Amniotic stem cell (primary cell): ENCODE results near the gene TMPRSS9.
"Not testable (repeated sequence)": the region's sequence is repeated elsewhere in the genome, so short reads cannot be mapped to it uniquely, and the experiment has no call there.

Experiments
- DNase-seq: peaks from one replicate; lab custom pipeline; 2025; lab: John Stamatoyannopoulos, UW

The TMPRSS9 gene

DNA sequence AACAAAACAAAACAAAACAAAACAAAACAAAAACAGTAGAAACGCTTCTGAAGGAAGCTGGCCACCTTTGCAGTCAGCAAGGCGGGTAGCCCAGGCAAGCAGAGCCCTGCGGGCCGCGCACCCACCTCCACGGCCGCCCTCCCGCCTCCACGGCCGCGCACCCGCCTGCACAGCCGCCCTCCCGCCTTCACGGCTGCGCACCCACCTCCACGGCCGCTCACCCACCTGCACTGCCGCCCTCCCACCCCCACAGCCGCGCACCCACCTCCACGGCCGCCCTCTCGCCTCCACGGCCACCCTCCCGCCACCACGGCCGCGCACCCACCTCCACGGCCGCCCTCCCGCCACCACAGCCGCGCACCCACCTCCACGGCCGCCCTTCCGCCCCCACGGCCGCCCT lies 76.3 kb downstream of the TMPRSS9 start:
- DNase-seq, result no peak

DNA sequence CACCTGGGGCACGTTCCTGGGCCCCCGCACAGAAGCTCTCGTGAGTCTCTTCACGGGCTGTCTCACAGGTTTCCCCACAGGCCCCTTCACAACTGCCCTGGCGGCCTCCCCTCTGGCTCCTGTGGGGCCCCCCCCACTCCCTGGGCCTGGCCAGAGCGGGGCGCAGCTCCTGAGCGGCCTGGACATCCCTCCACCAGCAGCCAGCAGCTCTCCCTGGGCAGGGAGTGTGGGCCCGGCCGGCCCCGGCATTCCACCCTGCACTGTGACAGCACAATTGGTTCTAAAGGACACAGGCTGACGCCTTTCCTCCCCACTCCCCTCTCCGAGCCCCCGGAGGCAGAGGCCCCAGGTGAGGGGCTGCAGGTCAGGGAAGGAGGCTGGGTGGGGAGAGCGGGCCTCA lies 76.9 kb downstream of the TMPRSS9 start:
- DNase-seq, result no peak

DNA sequence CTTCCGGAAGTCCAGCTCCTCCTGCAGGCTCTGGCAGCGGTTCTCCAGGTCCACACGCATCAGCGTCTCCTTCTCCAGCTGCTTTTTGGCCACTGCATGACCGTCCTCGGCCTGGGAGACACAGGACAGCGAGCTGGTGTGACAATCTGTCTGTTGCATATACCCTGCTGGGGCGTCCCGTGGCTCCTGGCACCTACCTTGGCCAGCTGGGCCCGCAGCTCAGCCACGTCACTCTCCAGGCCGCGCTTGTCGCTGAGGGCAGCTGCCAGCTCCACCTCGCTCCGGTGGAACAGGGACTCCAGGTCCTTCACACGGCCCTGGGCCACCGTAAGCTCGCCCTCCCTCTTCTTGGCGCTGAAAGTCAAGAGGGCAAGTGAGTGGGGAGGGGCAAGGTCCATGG lies 78.1 kb downstream of the TMPRSS9 start:
- no peak for DNase-seq

DNA sequence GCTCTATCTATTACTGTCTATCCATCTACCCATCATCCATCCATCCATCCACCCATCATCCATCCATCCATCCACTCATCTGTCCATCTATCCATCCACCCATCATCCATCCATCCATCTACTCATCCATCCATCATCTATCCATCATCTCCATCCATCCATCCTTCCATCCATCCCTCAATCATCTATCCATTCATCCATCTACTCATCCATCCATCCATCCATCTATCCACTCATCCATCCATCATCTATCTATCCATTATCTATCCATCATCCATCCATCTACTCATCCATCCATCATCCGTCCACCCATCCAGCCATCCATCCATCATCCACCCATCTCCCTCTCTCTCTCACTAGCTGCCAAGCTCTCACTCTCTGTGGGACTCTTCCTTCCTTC lies 80.5 kb downstream of the TMPRSS9 start:
- no peak for DNase-seq

DNA sequence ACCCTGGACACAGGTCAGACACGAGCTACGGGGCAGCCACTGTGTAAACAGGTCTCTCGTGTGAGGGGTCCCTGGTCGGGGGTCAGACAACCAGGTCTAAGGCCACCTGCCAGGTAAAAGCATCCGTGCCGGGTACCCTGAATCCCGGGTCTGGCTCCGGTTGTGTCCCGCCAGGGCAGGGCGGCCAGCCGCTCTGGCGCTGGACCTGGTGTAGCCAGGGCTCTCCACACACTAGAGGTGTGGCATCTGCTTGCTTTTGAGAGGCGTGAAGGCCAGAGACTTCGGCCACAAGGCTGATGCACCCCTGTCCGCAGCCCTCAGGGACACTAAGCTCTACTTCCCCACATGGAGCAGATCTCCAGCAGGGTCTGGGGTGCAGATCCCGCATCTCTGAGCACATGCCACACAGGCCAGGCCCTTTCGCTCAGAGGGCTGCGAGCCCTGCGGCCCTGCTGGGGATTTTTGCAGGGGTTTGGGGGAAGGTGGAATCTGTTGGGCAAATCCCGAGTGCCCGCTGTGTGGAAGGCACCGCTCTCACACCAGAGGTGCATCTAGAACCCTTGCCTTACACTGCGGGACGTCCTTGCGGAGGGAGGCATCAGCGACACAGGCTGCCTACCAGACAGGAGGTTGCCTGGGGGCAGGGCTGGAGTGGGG lies 81.2 kb downstream of the TMPRSS9 start:
- DNase-seq, result no peak

DNA sequence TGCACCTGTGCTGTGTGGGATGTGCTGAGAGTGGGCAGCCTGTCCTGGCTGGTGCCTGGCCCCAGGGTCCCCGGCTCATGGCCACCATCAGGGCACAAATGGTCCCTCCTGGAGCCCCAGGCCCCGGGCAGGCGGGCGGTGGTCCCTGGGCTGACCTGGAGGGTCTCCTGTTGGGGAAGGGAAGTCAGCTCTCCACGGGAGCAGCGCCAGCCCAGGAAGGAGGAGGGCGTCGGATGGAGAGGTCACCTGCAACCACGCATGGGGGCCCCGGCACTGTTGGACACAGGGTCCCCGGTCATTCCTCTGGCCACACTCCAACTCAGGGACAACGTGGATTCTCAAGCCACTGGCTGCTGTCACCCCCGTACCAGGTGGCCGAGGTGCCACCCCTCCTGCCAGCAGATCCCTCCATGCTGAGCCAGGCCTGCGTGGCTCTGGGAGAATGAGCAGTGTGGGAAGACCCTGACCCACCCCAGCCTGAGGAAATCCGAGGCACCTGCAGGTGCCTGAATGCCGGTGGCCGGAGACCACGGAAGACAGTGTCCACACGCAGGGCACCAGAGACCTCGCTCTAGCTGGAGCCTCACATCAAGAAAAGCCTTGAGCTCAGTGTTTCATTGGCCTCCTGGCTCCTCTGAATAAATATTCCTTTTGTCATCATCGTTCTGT lies 83.2 kb downstream of the TMPRSS9 start:
- no peak for DNase-seq

DNA sequence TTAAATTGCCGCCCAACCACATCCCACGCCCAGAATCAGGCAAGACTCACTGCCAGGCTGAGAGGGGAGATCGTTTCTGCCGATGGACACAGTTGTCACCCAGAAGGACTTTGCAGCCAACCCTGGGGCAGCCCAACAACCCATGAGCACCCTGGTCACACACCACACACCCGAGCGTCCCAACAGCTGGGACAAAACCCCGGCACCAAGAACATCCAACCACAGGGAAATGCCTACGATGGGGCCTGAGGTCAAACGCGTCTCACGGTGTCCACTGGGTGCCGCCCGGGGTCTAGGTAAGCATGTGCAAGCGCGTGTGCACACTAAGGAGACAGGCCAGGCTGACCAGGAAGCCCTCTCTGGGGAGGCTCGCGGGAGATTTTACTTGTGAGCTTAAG lies 83.7 kb downstream of the TMPRSS9 start:
- no peak for DNase-seq

DNA sequence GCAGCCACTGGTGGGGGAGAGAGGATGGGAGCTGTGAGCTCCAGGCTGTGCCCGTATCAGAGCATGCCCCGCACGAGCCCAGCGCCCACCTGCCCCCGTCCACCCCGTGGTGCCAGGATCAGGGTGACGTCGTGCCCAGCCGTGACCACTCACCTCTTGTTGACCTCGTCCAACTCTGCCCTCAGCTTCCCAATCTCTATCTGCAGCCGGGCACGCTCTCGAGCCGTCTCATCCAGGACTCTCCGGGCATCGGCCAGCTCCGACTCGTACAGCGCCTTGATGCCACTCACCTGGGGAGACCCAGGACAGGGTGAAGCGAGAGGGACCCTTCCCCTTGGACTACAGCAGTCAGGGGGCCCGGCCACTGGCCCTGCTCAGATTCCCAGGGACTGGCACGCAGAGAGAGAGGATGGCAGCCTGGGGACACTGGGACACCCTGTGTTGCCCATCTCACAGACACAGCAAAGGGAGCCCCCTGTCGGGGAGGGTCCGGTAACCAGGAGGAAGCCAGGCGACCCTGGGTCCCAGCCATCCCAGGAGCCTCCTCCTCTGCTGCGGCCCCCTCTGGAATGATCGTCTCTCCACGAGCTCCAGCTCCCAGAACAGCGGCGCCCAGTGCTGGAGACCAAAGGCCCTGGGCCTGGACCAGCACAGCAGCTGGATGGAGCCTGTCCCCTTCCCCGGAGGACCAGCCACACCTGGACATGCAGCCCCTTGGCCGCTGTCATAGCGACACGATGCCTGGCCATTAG lies 84.4 kb downstream of the TMPRSS9 start:
- no peak for DNase-seq

DNA sequence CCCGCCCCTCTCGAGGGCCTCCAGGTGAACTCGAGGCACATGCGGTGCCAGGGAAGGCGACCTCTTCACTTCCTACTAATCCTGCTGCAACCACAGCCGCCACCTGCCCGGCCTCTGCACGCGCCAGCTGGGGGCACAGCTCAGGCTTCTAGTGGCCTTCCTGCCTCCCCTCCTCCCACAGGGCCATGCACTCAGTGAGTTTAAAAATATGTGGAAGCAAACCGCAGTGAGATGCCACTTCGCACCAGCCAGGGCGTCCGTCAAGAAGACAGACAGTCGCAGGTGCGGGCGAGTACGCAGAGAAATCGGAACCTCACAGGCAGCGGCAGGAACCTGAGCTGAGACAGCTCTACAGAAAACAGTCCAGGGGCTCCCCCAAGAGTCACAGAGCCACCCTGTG lies 86.3 kb downstream of the TMPRSS9 start:
- no peak for DNase-seq

DNA sequence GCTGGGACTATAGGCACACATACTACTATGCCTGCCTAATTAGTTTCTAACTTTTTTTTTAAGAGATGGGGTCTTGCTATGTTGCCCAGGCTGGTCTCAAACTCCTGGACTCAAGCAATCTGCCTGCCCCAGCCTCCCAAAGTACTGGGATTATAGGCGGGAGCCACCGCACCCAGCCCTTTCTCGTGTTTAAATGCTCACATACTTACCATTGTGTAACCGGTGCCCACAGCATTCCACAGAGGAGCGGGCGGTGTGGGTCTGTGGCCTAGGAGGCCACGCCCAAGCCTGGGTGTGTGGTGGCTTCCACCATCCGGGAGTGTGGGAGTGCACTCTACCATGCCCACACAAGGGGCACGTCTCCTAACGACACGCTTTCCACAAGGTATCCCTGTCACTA lies 89.0 kb downstream of the TMPRSS9 start:
- no peak for DNase-seq

DNA sequence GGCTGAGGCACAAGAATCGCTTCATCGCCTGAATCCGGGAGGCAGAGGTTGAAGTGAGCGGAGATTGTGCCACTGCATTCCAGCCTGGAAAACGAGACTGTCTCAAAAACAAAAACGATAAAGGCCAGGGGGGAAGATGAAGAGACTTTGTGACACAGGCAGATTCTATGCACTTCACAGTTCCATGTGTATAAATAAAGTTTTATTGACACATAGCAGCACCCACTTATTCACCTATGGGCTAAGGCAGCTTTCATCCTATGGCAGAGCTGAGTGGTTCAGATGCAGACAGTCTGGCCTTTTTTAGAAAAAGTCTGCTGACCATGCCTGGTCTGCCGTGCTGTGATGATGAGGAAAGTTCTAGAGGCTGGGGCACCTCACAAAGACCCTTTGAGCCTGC lies 91.1 kb downstream of the TMPRSS9 start:
- DNase-seq, result no peak

DNA sequence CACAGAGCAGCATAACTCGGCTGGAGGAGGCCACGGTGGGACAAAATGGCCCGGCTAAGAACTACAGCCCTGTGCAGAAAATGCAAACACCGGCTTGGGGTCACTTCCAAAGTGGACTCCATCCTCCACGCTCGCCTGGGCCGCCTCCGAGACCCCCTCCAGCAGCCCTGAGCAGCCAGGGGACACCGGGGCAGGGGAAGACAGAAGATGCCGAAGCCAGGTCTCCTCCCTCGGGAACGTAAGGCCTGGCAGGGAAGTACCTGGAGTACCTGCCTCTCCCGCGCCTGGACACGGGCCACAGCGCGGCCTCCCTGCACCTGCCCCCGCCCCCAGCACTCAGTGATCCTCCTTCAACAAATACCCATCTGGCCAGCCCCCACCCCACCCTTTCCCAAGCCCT lies 91.7 kb downstream of the TMPRSS9 start:
- no peak for DNase-seq

DNA sequence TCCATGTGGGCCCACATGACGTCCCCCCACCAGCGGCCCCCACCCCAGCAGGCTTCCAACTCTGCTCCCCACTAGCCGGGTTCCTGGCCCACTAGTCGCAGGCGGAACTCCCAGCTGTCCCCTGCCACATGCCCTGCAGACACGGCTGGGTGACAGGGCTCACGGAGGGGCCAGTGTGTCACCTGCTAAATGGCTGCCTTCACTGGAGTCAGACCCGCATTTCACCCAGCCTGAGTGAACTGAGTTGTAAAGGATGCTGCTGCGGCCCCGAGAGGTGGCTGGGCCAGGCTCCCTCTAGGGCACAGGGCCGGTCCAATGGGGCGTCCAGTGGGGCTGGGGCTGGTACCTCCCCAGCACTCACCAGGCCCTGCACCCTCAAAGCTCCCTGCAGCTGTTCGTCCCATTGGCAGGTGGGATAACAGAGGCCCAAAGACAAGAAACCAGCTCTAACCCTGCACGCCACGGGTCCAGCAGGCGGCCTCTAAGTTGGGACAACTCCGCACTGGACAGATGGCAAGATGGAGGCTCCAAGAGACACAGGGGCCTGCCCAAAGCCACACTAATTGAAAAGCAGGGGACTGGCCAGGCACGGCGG lies 93.5 kb downstream of the TMPRSS9 start:
- no peak for DNase-seq

DNA sequence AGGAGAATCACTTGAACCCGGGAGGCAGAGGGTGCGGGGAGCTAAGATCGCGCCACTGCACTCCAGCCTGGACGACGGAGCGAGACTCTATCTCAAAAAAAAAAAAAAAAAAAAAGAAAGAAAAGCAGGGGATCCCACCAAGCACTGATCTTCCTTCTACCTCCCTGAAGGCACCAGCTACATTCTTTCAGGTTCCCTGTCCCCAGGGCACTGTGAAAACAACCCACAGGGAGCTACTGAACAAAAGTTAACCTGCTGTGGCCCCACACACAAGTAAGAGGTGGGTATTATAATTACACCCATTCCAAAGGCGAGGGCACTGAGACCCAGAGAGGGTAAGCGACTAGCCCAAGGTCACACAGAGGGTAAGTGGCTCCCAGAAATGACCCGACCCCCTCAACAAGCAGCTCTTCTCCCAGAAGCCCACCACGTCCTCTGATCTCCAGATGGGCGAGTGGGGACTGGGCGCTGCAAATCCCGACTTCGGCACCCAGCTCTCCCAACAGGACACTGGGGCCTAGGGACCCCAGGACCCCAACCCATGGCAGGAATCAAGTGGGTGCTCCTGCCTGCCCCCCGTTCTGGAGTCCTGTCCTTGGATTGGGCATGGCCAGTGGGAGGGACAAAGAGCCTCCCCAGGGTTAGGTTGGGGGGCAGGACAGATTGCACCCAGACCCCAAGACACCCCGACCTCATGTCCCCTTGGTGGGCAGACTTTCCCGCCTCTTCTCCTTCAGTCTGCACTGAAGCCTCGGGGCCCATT lies 94.3 kb downstream of the TMPRSS9 start:
- no peak for DNase-seq

DNA sequence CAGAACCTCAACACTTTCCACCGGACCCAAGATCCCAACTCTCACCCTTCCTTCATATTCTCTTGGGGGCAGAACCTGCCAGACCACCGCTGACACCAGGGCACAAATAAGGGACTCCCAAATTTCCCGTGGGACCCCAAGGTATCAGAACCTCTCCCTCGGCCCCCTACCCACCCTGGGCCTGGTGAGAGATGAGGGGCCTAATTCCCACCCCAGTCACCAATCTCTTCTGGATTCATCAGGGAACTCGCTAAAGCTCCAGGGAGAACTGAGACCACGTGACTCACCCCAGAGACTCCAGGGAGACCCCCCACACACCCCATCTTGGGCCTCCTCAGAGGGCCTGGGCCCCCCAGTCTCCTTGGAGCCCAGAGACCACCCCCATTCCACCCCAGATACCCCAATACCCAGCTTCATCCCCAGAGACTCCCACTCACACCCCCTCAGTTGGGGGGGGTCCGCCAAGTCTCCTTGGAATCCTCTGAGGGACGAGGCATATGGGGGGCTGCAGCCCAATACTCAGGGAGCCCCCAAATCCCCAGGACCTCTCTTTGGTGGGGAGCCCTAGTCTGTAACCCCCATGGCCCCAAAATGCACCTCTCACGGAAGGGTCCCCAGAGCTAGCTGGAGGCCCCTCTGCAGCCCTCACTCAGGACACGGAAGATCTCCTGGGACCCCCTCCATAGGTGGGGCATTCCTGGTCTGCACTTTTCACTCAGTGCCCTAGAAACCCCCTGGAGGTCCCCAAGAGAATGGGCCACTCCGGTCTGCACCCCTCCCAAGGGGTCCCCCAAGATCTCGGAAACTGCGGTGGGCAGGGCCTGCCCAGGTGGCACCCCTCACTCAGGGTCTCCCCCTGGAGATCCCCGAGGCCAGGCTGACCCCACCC lies 95.1 kb downstream of the TMPRSS9 start:
- no peak for DNase-seq

DNA sequence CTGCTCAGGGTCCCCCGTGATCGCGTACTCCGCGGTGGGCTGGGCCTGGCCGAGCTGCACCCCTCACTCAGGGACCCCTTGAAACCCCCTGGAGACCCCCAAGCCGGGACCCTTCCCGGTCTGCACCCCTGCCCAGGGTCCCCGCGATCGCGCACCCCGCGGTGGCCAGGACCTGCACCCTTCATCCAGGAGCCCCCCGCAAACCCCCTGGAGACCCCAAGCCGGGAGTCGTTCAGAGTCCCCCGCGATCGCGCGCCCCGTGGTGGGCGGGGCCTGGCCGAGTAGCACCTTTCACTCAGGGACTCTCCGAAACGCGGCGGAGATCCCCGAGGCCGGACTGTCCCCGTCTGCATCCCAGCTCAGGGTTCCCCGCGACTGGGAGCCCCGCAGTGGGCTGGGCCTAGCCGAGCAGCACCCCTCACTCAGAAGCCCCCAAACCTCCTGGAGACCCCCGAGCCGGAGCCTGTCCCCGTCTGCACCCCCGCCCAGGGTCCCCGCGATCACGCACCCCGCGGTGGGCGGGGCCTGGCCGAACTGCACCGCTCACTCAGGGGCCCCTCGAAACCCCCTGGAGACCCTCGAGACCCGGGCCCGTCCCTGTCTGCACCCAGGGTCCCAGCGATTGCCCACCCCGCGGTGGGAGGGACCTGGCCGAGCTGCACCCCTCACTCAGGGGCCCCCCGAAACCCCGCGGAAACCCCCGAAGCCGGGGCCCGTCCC lies 95.9 kb downstream of the TMPRSS9 start:
- DNase-seq, result no peak

DNA sequence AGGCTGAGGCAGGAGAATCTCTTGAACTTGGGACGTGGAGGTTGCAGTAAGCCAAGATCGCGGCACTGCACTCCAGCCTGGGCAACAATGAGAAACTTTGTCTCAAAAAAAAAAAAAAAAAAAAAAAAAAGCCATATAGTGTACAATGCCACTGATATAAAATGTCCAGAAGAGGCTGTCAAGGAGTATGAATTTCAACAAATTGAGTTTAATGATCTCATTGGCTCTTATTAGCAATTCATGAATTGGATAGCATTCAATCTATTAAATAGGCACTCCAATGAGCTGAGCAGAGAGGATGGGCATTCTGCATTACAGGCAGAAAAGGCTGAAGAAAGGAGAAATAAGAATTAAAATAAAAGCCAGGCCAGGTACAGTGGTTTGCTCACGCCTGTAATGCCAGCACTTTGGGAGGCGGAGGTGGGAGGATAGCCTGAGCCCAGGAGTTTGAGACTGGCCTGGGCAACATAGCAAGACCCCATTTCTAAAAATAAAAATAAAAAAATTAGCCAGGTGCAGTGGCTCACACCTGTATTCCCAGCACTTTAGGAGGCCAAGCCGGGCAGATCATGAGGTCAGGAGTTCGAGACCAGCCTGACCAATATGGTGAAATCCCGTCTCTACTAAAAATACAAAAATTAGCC lies 97.5 kb downstream of the TMPRSS9 start:
- DNase-seq, result no peak

DNA sequence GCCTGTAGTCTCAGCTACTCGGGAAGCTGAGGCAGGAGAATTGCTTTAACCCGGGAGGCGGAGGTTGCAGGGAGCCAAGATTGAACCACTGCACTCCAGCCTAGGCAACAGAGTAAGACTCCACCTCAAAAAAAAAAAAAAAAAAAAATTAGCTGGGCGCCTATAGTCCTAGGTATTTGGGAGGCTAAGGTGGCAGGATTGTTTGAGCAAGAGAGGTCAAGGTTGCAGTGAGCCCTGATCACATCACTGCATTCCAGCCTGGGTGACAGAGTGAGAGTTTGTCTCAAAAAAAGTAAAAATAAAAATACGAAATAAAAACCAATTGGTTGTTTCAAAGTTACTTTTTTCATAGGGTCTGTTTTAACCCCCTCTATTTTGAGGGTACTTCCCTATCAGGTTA lies 98.0 kb downstream of the TMPRSS9 start:
- DNase-seq, result no peak

DNA sequence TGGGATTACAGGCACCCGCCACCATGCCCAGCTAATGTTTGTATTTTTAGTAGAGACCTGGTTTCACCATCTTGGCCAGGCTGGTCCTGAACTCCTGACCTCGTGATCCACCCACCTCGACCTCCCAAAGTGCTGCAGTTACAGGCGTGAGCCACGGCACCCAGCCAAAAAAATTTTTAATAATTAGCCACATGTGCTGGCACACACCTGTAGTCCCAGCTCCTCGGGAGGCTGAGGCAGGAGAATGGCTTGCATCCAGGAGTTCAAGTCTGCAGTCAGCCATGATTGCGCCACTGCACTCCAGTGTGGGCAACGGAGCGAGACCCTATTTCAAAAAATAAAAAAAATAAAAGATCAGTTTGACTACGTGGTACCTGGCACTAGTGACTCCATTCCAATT lies 98.7 kb downstream of the TMPRSS9 start:
- DNase-seq, result not testable (repeated sequence)

DNA sequence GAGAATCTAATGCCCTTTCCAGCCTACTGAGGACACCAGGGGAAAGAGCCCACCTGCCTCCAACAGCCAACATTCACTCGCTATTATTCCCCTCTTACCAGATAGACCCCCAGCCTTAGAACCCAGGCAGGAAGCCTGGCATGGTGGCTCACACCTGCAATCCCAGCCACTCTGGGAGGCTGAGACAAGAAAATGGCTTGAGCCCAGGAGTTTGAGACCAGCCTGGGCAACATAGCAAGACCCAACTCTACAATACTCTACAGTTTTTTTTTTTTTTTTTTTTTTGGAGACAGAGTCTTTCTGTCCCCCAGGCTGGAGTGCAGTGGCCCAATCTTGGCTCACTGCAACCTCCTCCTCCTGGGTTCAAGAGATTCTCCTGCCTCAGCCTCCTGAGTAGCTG lies 100.2 kb downstream of the TMPRSS9 start:
- DNase-seq, result no peak
